HUES64 (cell line): ENCODE results near the gene PPFIBP2.

Source experiments
- H3K27ac ChIP-seq: 2 replicates; pipeline ENCODE4 v1.7.0; 2013; ENCODE audit warnings: low read depth, low read length, inconsistent platforms
- H3K27me3 ChIP-seq: 2 replicates; pipeline ENCODE4 v1.6.1; 2013; ENCODE audit warnings: mild to moderate bottlenecking, low read length; ENCODE audit not compliant: insufficient read depth
- H3K36me3 ChIP-seq: 2 replicates; pipeline ENCODE4 v1.6.1; 2013; ENCODE audit warnings: mild to moderate bottlenecking, low read length; ENCODE audit not compliant: insufficient read depth
- H3K4me1 ChIP-seq: 2 replicates; pipeline ENCODE4 v1.6.1; 2013; ENCODE audit warnings: mild to moderate bottlenecking, low read length, moderate library complexity; ENCODE audit not compliant: insufficient read depth
- H3K4me3 ChIP-seq: 2 replicates; pipeline ENCODE4 v1.5.1; 2013; ENCODE audit warnings: mild to moderate bottlenecking, low read length, moderate library complexity
- H3K9ac ChIP-seq: 2 replicates; pipeline ENCODE4 v1.6.1; 2013; ENCODE audit warnings: mild to moderate bottlenecking, low read depth, low read length
- H3K9me3 ChIP-seq: 2 replicates; pipeline ENCODE4 v1.6.1; 2013; ENCODE audit warnings: low read depth, low read length; ENCODE audit not compliant: insufficient read depth
- WGBS: fragments of 150-250, 120-280 bp; methylation state at CpG from one replicate; pipeline ENCODE4 v1.1.7; 2013; ENCODE audit warnings: missing lambda C conversion rate; 5-methylcytosine and 5-hydroxymethylcytosine counted together

The PPFIBP2 gene

DNA sequence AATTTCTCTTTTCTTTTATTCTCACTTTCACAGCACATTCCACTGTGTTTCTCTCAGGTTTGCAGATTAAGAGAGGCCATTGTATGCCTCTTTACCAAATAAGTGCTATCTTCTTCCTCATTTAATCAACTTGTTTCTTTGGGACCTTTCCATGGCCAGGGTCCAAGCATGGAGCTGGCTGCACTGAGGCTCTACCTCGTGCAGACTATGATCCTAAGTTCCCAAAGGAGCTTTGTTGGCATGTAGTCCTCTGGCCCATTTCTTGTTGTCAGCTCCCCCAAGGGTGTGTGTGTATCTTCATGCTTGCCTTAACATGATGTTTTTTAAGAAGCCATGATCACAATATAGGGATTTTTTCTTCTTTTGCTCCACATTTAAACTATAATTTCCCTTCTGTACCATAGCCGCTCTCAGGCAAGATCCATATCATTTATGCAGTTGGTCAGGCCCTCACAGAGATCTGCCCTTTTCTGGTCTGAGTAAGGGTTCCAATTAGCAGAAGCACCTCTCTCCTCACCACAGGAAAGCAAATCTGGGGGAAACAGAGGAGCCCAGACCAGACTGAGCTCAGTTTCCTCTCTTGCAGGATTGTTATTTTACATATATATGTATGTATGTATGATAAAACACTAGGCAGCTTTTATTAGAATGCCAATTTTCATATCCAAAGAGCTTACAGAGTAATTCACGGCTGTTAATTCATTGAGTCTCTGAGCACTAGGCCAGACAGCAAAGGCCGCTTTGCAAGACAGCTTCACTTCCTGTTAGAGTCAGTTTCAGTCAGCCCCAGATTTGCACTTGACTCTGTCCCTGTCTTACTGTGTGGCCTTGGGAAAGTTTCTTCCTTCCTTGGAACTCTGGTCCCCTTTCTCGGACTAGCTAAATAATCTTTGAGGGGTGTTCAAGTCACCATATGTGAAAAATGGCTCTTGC is 125.2 kb downstream of the PPFIBP2 start:
- Histone ChIP-seq H3K9ac (no peak overlapping the region), H3K36me3 (peaks cover 12% of the 10 kb centered on the region; the same call in 1 of the 2 replicates), H3K4me1 (no peaks in the 10 kb centered on the region; the same call in 1 of the 2 replicates), H3K4me3 (no peak overlapping the region), H3K9me3 (no peaks in the 10 kb centered on the region), H3K27ac (no peak overlapping the region), H3K27me3 (no peaks in the 10 kb centered on the region)
- 89% methylated on average over 5 of the region's 5 CpGs for WGBS

DNA sequence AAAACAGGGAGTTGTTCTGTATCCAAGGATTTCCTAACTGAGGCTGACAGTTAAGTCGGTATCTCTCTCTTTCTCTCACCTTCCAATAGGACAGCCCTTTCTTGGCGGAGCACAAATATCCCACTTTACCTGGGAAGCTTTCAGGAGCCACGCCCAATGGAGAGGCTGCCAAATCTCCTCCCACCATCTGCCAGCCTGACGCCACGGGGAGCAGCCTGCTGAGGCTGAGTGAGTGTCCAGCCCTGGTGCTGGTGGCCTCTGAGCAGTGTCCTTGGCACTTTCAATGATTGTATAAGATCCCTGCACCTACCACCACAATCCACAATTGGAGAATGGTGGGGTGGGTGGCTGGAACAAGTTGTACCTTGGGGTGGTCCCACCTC is 125.8 kb downstream of the PPFIBP2 start:
- Histone ChIP-seq H3K9ac (no peak overlapping the region), H3K9me3 (no peaks in the 10 kb centered on the region), H3K27ac (no peak overlapping the region), H3K4me1 (no peaks in the 10 kb centered on the region; the same call in 1 of the 2 replicates), H3K27me3 (no peaks in the 10 kb centered on the region), H3K4me3 (no peak overlapping the region), H3K36me3 (peaks cover 9% of the 10 kb centered on the region; the same call in 1 of the 2 replicates)
- WGBS, result 85% methylated on average over 5 of the region's 5 CpGs

- no peak overlapping the region for H3K27ac ChIP-seq
- H3K9ac ChIP-seq, result no peak overlapping the region
- H3K9me3 ChIP-seq, result no peaks in the 10 kb centered on the region
- no peaks in the 10 kb centered on the region for H3K27me3 ChIP-seq
- H3K36me3 ChIP-seq, result peaks cover 7% of the 10 kb centered on the region; the same call in 1 of the 2 replicates
- WGBS, result 96% methylated on average over 6 of the region's 6 CpGs
- no peak overlapping the region for H3K4me3 ChIP-seq
- no peaks in the 10 kb centered on the region; the same call in 1 of the 2 replicates for H3K4me1 ChIP-seq
Observed at GRCh38 chr11:7640816-7641215, 127.0 kb downstream of the PPFIBP2 start.

DNA sequence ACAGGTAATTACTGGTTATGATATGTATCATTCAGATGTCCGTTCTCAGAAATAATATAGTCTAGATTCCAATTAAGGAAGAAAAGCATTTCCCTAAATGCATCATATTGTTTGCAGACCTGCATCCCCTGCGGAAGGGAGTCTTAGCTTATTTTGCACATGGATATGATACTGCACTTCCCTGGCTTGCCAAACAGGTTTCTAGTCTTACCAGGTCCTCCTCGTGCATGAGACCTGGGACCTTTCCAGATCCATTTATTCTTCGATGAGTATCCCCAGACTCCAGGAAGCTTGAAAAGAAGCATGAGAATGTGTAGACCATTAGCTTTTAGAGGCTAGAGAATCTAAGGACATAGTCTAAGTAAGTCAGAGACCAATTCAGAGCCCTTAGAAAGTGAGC is 128.9 kb downstream of the PPFIBP2 start:
- H3K9me3 ChIP-seq, result no peaks in the 10 kb centered on the region
- 61% methylated on average over 3 of the region's 4 CpGs for WGBS
- no peaks in the 10 kb centered on the region for H3K4me1 ChIP-seq
- no peaks in the 10 kb centered on the region for H3K27me3 ChIP-seq
- H3K27ac ChIP-seq, result no peak overlapping the region
- no peak overlapping the region for H3K9ac ChIP-seq
- H3K4me3 ChIP-seq, result no peak overlapping the region
- H3K36me3 ChIP-seq, result peaks cover 7% of the 10 kb centered on the region; the same call in 1 of the 2 replicates

- H3K4me1 ChIP-seq, result no peaks in the 10 kb centered on the region
- H3K4me3 ChIP-seq, result no peak overlapping the region
- H3K36me3 ChIP-seq, result peaks cover 7% of the 10 kb centered on the region; the same call in 1 of the 2 replicates
- no peak overlapping the region for H3K27ac ChIP-seq
- WGBS, result 90% methylated on average over 4 of the region's 4 CpGs
- no peak overlapping the region for H3K9ac ChIP-seq
- H3K27me3 ChIP-seq, result no peaks in the 10 kb centered on the region
- H3K9me3 ChIP-seq, result no peaks in the 10 kb centered on the region
Observed at GRCh38 chr11:7643314-7643713, 129.5 kb downstream of the PPFIBP2 start.

DNA sequence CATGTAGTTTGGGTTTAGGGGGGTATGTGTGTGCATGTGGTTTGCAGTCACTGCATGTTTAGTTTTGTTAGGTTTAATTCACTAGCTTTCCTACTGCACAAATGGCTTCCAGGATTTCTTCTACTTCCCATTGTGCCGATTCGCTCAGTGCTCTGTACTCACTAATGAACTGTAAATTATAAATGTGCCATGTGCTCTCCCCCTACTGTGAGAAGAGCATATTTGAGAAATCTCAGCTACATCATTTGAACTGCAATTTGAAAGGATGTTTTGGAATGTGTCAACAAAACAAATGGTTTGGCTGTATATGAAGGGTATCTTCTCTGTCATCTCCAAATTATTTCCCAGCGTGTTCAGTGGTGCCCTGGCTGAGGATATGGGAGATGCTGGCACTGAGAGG is 131.4 kb downstream of the PPFIBP2 start:
- H3K9me3 ChIP-seq, result no peaks in the 10 kb centered on the region
- H3K4me1 ChIP-seq, result no peaks in the 10 kb centered on the region
- H3K4me3 ChIP-seq, result no peak overlapping the region
- no peak overlapping the region for H3K9ac ChIP-seq
- H3K27ac ChIP-seq, result no peak overlapping the region
- WGBS, result 96% methylated on average over 3 of the region's 3 CpGs
- peaks cover 16% of the 10 kb centered on the region for H3K36me3 ChIP-seq
- no peaks in the 10 kb centered on the region for H3K27me3 ChIP-seq

DNA sequence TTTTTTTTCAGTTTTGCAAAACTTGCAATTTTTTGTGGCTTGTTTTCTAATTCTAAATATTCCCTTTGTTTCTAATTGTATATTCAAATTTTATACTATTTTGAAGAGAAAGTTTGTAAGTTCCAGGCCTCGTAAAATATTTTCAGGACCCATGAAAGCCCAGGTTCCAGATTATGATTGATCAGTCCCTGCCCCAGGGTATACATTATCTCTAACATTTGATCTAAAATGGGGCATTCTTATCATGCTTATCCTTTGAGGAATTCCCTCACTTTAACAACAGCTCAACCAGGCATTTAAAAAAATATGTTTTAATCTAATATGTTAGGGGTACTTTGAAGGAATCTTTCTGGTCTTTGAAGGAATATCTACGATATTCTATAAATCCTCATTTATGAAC is 133.1 kb downstream of the PPFIBP2 start:
- WGBS, result 100% methylated on average over 1 of the region's 2 CpGs
- Histone ChIP-seq H3K27me3 (no peaks in the 10 kb centered on the region), H3K4me3 (no peak overlapping the region), H3K4me1 (no peaks in the 10 kb centered on the region), H3K9me3 (no peaks in the 10 kb centered on the region), H3K9ac (no peak overlapping the region), H3K27ac (no peak overlapping the region), H3K36me3 (peaks cover 14% of the 10 kb centered on the region)

- Histone ChIP-seq H3K36me3 (peaks cover 20% of the 10 kb centered on the region), H3K4me1 (no peaks in the 10 kb centered on the region), H3K27ac (no peak overlapping the region), H3K4me3 (no peak overlapping the region), H3K9me3 (no peaks in the 10 kb centered on the region), H3K9ac (no peak overlapping the region), H3K27me3 (no peaks in the 10 kb centered on the region)
- 100% methylated on average over 2 of the region's 3 CpGs for WGBS
Observed at GRCh38 chr11:7648264-7648663, 134.5 kb downstream of the PPFIBP2 start.

- Histone ChIP-seq H3K9ac (no peak overlapping the region), H3K36me3 (peaks cover 21% of the 10 kb centered on the region), H3K4me1 (no peaks in the 10 kb centered on the region), H3K27me3 (no peaks in the 10 kb centered on the region), H3K4me3 (no peak overlapping the region), H3K27ac (no peak overlapping the region), H3K9me3 (no peaks in the 10 kb centered on the region)
- 97% methylated on average over 4 of the region's 5 CpGs for WGBS
Observed at GRCh38 chr11:7651140-7651551, 137.3 kb downstream of the PPFIBP2 start.

GRCh38 chr11:7651700-7652099 is 137.9 kb downstream of the PPFIBP2 start:
- Histone ChIP-seq H3K4me3 (no peak overlapping the region), H3K27ac (no peak overlapping the region), H3K4me1 (no peaks in the 10 kb centered on the region), H3K27me3 (no peaks in the 10 kb centered on the region), H3K9me3 (no peaks in the 10 kb centered on the region), H3K9ac (no peak overlapping the region), H3K36me3 (peaks cover 21% of the 10 kb centered on the region)
- WGBS, result 97% methylated on average over 9 of the region's 9 CpGs

- 94% methylated on average over 4 of the region's 4 CpGs for WGBS
- Histone ChIP-seq H3K9me3 (no peaks in the 10 kb centered on the region), H3K27me3 (no peaks in the 10 kb centered on the region), H3K36me3 (peaks cover 20% of the 10 kb centered on the region), H3K9ac (no peak overlapping the region), H3K4me3 (no peak overlapping the region), H3K27ac (no peak overlapping the region), H3K4me1 (no peaks in the 10 kb centered on the region)
Observed at GRCh38 chr11:7654195-7654705, 140.5 kb downstream of the PPFIBP2 start.
